Measurements from ENCODE around the gene USP33.

GRCh38 chr1:77783141-77783540 lies 23.5 kb upstream of the USP33 start:
- no peak for TF ChIP-seq POLR2A (IDR thresholded peaks at IDR 0.05; ENCODE audit: low read depth, low read length)
- no peak for TF ChIP-seq POLR2AphosphoS5 (IDR thresholded peaks at IDR 0.05; ENCODE audit: low read depth, low read length)
- TF ChIP-seq TAF1 (IDR thresholded peaks at IDR 0.05; ENCODE audit: low read depth, low read length) = no peak
